ENCODE measurements around the gene SHISA6.

Gene SHISA6

GRCh38 chr17:11441004-11441403 is 200.0 kb downstream of the SHISA6 start:
- TF ChIP-seq RARB (CRISPR knock-in tag; IDR thresholded peaks at IDR 0.05) (no peak), ZFP30 (CRISPR knock-in tag; IDR thresholded peaks at IDR 0.05) (no peak), ZFP3 (CRISPR knock-in tag; IDR thresholded peaks at IDR 0.05) (no peak), ARNTL (CRISPR knock-in tag; IDR thresholded peaks at IDR 0.05; ENCODE audit: borderline replicate concordance, low read depth) (no peak), CSRNP3 (CRISPR knock-in tag; IDR thresholded peaks at IDR 0.05) (no peak), CSDC2 (CRISPR knock-in tag; IDR thresholded peaks at IDR 0.05) (no peak), TCF4 (CRISPR knock-in tag; IDR thresholded peaks at IDR 0.05; ENCODE audit: borderline replicate concordance) (no peak), POU6F1 (CRISPR knock-in tag; IDR thresholded peaks at IDR 0.05; ENCODE audit: borderline replicate concordance, low read depth) (no peak), TOX (CRISPR knock-in tag; IDR thresholded peaks at IDR 0.05; ENCODE audit: borderline replicate concordance) (no peak), ESRRG (CRISPR knock-in tag; IDR thresholded peaks at IDR 0.05) (no peak), ZC3H10 (CRISPR knock-in tag; IDR thresholded peaks at IDR 0.05) (no peak), ZNF565 (CRISPR knock-in tag; conservative IDR thresholded peaks at IDR 0.05; ENCODE audit: low read depth) (no peak), PPARA (CRISPR knock-in tag; IDR thresholded peaks at IDR 0.05; ENCODE audit: borderline replicate concordance) (no peak)
- no peak for ATAC-seq

- no peak for TF ChIP-seq ZC3H10 (CRISPR knock-in tag; IDR thresholded peaks at IDR 0.05)
- no peak for TF ChIP-seq ISL1 (CRISPR knock-in tag; IDR thresholded peaks at IDR 0.05)
- TF ChIP-seq ZFP3 (CRISPR knock-in tag; IDR thresholded peaks at IDR 0.05) = no peak
- no peak for TF ChIP-seq CSRNP3 (CRISPR knock-in tag; IDR thresholded peaks at IDR 0.05)
- no peak for TF ChIP-seq ZNF8 (CRISPR knock-in tag; IDR thresholded peaks at IDR 0.05)
- no peak for TF ChIP-seq ZFP30 (CRISPR knock-in tag; IDR thresholded peaks at IDR 0.05)
- no peak for TF ChIP-seq TCF4 (CRISPR knock-in tag; IDR thresholded peaks at IDR 0.05; ENCODE audit: borderline replicate concordance)
- no peak for ATAC-seq
Measured at GRCh38 chr17:11446316-11446715, 205.3 kb downstream of the SHISA6 start.

- TF ChIP-seq ARNTL (CRISPR knock-in tag; IDR thresholded peaks at IDR 0.05; ENCODE audit: borderline replicate concordance, low read depth) (no peak), OSR1 (CRISPR knock-in tag; IDR thresholded peaks at IDR 0.05) (no peak), ZNF8 (CRISPR knock-in tag; IDR thresholded peaks at IDR 0.05) (no peak), ZNF565 (CRISPR knock-in tag; conservative IDR thresholded peaks at IDR 0.05; ENCODE audit: low read depth) (no peak), ZFP30 (CRISPR knock-in tag; IDR thresholded peaks at IDR 0.05) (no peak), TCF4 (CRISPR knock-in tag; IDR thresholded peaks at IDR 0.05; ENCODE audit: borderline replicate concordance) (no peak), CSDC2 (CRISPR knock-in tag; IDR thresholded peaks at IDR 0.05) (no peak), ZNF70 (CRISPR knock-in tag; IDR thresholded peaks at IDR 0.05) (no peak), CREB5 (CRISPR knock-in tag; IDR thresholded peaks at IDR 0.05; ENCODE audit: low read depth) (no peak), SNAI2 (CRISPR knock-in tag; IDR thresholded peaks at IDR 0.05) (no peak), PATZ1 (CRISPR knock-in tag; IDR thresholded peaks at IDR 0.05; ENCODE audit: borderline replicate concordance) (no peak), TSHZ2 (CRISPR knock-in tag; IDR thresholded peaks at IDR 0.05) (no peak), PPARA (CRISPR knock-in tag; IDR thresholded peaks at IDR 0.05; ENCODE audit: borderline replicate concordance) (no peak), RARB (CRISPR knock-in tag; IDR thresholded peaks at IDR 0.05) (no peak), GLIS3 (CRISPR knock-in tag; IDR thresholded peaks at IDR 0.05) (no peak), TOX (CRISPR knock-in tag; IDR thresholded peaks at IDR 0.05; ENCODE audit: borderline replicate concordance) (no peak), POU6F1 (CRISPR knock-in tag; IDR thresholded peaks at IDR 0.05; ENCODE audit: borderline replicate concordance, low read depth) (no peak), ESRRG (CRISPR knock-in tag; IDR thresholded peaks at IDR 0.05) (no peak), ZFP3 (CRISPR knock-in tag; IDR thresholded peaks at IDR 0.05) (no peak), ISL1 (CRISPR knock-in tag; IDR thresholded peaks at IDR 0.05) (no peak)
- no peak for ATAC-seq
Measured at GRCh38 chr17:11454096-11454495, 213.1 kb downstream of the SHISA6 start.

Data from SK-N-SH treated with all-trans-retinoic acid at 6 μM for 48 hours (cell line).